HG02610 (cell line): ENCODE measurements around the gene ATP2A2.

ENCODE experiments used
- ATAC-seq: cut with Tn5 transposase; IDR thresholded peaks from one replicate; pipeline ENCODE4 v1.9.1; 2021; ENCODE audit warnings: mild to moderate bottlenecking, moderate library complexity; ENCODE audit not compliant: unreplicated experiment

ATP2A2 gene

GRCh38 chr12:110289044-110289710, 8.1 kb downstream of the ATP2A2 start:
- no peak for ATAC-seq

DNA sequence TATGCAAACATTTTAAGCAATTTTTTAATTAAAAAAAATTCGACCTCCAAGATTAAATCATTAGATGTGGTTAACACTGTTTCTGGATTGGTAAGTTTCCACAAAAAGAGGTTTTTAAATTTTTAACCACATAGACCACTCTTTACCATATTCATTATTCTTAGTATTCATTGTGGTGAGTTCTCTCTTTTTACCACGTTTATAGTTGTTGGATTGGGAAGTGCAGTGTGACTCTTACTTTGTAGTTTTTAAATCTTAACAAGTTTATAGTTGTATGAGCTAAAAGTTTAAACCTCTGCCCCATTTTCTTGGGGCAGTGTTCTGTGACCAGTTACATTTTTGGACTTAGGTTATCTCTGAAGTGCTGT, 8.6 kb downstream of the ATP2A2 start:
- ATAC-seq: no peak

GRCh38 chr12:110301065-110301806, 20.2 kb downstream of the ATP2A2 start:
- no peak for ATAC-seq

- no peak for ATAC-seq
These were observed 23.1 kb downstream of the ATP2A2 start for GRCh38 chr12:110304061-110304551.

- no peak for ATAC-seq
These were observed 26.3 kb downstream of the ATP2A2 start for GRCh38 chr12:110307372-110307771.

GRCh38 chr12:110310763-110311162, 29.7 kb downstream of the ATP2A2 start:
- no peak for ATAC-seq

- ATAC-seq: no peak
These were observed 30.9 kb downstream of the ATP2A2 start for GRCh38 chr12:110311903-110312302.

DNA sequence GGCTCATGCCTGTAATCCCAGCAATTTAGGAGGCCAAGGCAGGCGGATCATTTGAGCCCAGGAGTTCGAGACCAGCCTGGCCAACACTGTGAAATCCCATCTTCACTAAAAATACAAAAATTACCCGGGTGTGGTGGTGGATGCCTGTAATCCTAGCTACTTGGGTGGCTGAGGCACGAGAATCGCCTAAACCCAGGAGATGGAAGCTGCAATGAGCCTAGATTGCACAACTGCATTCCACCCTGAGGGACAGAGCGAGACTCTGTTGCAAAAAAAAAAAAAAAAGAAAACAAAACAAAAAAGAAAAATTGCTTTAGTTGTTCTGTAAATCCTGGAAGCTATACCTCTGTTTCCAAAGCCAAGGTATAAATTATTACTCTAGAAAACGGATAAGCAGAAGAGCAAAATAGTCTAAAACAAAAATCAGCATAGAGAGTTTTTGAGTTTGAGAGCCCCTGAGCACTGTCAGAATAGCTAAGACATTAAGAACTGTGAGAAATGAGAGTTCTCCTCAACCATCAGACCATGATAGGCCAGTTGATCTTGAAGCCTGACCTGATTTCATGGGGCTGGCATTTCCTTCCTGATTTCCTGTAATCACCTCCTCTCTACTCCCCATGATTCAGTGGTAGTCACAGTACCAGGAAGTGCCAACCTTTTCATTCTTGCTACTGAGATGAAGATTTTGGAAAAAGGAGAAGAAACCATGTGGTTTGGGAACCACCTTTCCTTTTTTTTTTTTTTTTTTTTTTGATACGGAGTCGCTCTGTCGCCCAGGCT, 31.7 kb downstream of the ATP2A2 start:
- ATAC-seq: no peak

DNA sequence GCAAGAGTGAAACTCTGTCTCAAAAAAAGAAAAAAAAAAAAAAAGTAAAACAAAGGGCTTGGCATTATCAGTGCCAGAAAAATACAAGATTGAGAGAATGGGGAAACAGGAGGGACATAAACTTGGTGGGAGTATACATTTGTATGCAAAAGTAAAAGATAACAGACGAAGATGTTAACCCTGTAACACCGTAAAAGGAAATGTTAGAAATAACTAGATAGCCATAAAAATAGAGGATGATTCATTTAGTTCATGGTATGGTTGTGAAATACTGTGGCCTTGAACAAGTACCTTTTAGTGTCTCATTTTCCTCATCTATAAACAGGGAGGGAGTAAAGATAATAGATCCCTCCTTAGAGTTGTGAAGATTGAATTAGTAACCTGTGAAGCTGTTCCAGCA, 33.3 kb downstream of the ATP2A2 start:
- peak; percentile 74 for ATAC-seq

DNA sequence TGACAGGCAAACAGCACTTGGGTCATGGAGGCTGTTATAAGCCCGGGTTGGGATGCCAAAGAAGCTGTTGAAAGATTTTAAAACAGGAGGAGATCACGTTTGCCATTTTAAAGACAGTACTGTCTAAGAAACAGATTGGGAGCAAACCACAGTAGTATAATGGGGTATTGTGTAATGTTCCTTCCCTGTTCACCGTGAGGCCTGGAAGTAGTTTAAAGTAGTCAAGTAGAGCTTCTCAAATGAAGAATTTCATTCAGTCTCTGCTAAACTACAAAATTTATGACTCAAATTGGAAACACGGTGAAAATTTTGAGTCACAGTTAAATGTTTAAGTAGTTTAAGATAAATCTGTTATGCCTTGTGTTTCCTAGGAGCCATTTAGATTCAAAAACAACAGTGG, 35.8 kb downstream of the ATP2A2 start:
- no peak for ATAC-seq

GRCh38 chr12:110317911-110318310, 36.9 kb downstream of the ATP2A2 start:
- ATAC-seq: no peak

- no peak for ATAC-seq
These were observed 39.5 kb downstream of the ATP2A2 start for GRCh38 chr12:110320550-110320949.

DNA sequence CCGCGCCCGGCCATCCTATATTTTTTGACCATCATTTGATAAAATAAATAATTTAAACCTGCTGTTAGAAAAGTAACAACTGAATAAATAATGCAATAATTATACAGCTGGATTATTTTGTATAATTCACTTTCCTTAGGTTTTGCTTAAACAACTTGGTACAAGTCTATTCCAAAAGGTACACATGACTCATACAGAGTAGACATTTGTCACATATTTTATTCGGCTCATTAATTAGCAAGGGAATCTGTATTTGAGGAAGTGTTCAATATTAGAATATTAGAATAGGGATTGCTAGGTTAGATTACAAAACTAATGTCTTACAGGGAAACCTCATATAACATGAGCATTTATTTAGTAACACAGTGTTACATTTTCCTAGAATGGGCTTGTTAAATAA, 48.7 kb downstream of the ATP2A2 start:
- no peak for ATAC-seq

GRCh38 chr12:110330124-110330523, 49.1 kb downstream of the ATP2A2 start:
- no peak for ATAC-seq

- no peak for ATAC-seq
These were observed 49.5 kb downstream of the ATP2A2 start for GRCh38 chr12:110330544-110330943.

DNA sequence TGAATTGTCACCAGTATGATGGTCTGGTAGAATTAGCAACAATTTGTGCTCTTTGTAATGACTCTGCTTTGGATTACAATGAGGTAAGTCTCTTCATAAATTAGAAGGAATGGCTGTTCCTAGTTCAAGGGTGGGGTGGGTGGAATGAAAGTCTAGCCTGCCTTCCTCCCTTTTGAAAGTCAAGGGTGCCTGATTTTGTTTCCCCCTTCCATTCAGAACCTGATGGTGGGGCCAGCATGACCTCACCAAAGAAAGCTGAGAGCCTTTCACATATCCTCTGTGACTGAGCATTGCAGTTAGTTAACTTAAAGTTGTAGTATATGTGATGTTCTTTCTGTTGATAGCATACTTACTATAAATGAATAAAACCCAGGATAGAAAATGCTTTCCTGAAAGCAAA, 52.2 kb downstream of the ATP2A2 start:
- no peak for ATAC-seq

GRCh38 chr12:110335481-110336045, 54.5 kb downstream of the ATP2A2 start:
- ATAC-seq: no peak

- no peak for ATAC-seq
These were observed 57.1 kb downstream of the ATP2A2 start for GRCh38 chr12:110337912-110338710.

GRCh38 chr12:110338754-110339153, 57.7 kb downstream of the ATP2A2 start:
- ATAC-seq: no peak

DNA sequence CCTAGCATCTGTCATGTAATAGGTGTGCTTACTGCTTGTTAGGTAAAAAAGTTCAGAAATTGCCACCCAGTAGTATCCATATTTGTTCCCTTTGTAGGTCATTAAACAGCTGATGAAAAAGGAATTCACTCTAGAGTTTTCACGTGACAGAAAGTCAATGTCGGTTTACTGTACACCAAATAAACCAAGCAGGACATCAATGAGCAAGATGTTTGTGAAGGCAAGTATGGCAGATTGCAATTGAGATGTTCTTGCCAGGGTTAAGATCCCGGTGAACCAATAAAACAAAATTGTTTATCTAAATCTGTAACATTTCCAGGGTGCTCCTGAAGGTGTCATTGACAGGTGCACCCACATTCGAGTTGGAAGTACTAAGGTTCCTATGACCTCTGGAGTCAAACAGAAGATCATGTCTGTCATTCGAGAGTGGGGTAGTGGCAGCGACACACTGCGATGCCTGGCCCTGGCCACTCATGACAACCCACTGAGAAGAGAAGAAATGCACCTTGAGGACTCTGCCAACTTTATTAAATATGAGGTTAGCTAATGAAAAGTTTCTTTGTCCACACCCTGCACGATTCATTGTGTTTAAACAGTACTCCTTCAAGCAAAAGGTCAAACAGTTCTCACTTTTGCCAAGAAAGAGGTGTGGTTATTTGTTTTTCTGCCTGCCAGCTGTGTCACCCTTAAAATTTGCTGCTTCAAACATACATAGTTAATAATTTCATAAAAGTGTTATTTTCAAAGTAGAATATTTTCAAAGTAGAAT, 58.3 kb downstream of the ATP2A2 start:
- no peak for ATAC-seq
